GM20431 (cell line): Measurements from ENCODE around the gene GATAD2B.
"Not testable (repeated sequence)": the region's sequence is repeated elsewhere in the genome, so short reads cannot be mapped to it uniquely, and the experiment has no call there.

Experiments used
- in situ Hi-C: fragments of 300-500 bp; cut with MseI, MboI; formaldehyde crosslinking; loops from one replicate; pipeline ENCODE4 v1.15.0; 2020; ENCODE audit warnings: low sequenced_read_pairs; ENCODE audit not compliant: unreplicated experiment

The GATAD2B gene

GRCh38 chr1:153903841-153904455, 18.8 kb downstream of the GATAD2B start:
- in situ Hi-C loops, result no loop called here

DNA sequence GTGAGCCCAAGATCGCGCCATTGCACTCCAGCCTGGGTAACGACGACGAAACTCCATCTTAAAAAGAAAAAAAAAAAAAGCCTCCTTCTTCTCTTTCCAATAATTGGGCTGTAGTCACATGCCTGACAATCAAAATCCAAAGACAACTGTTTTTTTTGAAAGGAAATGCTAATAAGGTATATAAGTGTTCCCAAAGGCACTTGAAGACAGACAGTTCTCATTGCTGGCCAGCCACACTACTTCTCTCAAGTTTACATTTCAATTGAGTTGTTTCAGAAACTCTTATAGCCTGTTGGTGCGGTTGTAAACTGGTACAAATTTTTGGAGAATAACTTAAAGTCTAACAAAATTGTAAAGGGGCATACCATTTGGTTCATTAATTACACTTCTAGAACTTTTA, 23.3 kb downstream of the GATAD2B start:
- in situ Hi-C loops, result no loop called here

GRCh38 chr1:153895866-153896265, 26.9 kb downstream of the GATAD2B start:
- in situ Hi-C loops, result not testable (repeated sequence)

DNA sequence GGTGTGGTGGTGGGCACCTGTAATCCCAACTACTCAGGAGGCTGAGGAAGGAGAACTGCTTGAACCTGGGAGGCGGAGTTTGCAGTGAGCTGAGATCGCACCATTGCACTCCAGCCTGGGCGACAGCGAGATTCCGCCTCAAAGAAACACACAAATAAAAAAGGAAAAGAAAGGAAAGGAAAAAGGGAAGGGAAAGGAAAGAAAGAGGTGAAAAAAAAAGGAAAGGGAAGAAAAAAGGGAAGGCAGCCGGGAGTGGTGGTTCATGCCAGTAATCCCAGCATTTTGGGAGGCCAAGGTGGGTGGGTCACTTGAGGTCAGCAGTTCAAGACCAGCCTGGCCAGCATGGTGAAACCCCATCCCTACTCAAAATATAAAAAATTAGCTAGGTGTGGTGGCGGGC, 31.7 kb downstream of the GATAD2B start:
- in situ Hi-C loops, result not testable (repeated sequence)

- in situ Hi-C loops, result no loop called here
Observed at GRCh38 chr1:153888533-153888932, 34.2 kb downstream of the GATAD2B start.

- in situ Hi-C loops, result no loop called here
Observed at GRCh38 chr1:153886127-153886526, 36.6 kb downstream of the GATAD2B start.

- in situ Hi-C loops, result no loop called here
Observed at GRCh38 chr1:153883223-153883622, 39.5 kb downstream of the GATAD2B start.

- in situ Hi-C loops, result no loop called here
Observed at GRCh38 chr1:153882296-153882912, 40.4 kb downstream of the GATAD2B start.

DNA sequence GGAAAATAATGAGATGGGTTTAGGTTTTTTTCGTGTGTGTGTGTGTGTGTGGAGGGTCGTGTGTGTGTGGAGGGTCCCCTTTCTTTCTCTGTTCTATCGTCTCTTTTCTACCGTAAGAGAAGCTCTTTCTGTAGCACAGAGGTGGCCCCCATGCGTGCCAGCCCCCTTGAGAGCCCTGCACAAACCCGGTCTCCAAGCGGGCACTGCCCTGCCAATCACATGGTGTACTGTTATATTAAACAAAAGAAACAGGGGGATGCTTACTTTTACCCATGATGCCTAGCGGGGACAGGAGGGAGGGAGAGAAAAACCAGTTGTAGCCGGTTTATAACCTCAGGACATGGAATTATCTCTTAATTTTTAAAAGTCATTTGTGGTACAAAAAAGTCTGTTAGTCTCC, 41.0 kb downstream of the GATAD2B start:
- in situ Hi-C loops, result no loop called here

GRCh38 chr1:153880962-153881361, 41.8 kb downstream of the GATAD2B start:
- in situ Hi-C loops, result no loop called here

DNA sequence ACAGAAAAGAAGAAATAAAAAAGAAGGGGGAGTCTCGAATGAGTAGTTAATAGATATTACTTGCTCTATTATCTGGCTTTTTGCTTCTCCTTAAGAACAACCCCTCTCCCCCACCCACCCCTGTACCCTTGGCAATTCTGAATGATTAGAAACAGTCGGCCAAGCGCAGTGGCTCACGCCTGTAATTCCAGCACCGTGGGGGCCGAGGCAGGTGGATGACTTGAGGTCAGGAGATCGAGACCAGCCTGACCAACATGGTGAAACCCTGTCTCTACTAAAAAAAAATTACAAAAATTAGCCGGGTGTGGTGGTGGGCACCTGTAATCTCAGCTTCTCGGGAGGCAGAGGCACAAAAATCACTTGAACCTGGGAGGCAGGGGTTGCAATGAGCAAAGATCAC, 42.7 kb downstream of the GATAD2B start:
- in situ Hi-C loops, result no loop called here

GRCh38 chr1:153877112-153877511, 45.7 kb downstream of the GATAD2B start:
- in situ Hi-C loops, result no loop called here

DNA sequence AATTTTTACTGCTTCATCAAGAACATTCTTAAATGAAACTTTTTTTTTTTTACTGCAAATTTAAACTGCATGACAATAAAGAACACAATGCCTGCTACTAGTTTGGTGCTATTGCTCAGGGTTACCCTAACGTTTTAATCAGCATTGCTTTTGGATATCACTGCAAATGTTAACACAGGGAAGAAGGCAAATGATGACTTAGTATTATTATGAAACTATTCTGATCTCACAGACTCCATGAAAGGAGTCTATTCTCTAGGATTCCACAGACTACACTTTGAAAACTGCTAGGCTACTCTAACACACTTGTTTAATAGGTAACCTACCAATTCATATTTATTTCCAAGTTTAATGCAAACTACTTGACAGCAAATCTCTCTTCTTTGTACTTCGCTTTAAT, 49.8 kb downstream of the GATAD2B start:
- in situ Hi-C loops, result no loop called here

DNA sequence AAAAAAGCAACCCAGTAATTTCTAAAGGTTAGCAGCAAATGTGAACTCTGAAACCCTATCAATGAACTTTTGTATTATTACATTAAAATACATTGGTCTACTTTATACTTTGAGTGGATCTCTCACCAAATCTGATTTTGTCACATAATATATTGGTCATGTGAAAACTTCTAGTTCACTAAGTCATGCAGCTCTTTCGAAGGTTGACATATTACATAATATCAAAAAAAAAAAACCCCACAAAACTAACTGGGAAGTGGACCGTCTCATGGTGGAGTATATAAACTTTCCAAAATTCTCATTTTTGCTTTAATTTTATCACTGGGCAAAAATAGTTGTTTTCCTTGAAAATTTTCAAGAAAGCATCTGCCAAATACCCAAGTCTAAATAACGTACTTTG, 50.4 kb downstream of the GATAD2B start:
- in situ Hi-C loops, result no loop called here

DNA sequence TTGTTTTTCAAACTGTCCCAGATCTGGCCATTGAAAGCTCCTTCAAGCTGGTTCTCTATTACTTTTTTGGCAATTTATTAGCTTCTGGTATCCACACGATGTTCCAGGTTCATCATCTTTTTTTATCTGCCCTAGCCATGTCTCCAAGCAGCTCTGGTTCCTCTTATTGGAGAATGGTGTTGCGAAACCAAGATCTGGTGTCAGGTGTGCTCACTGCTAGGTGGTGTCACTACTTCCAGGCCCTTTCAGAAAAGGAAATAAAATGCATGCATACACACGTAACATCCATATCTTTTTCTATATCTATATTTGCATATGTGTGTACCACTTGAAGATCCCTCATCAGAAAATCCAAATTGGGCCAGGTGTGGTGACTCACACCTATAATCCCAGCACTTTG, 53.3 kb downstream of the GATAD2B start:
- in situ Hi-C loops, result no loop called here

GRCh38 chr1:153866045-153866850, 56.5 kb downstream of the GATAD2B start:
- in situ Hi-C loops, result no loop called here

DNA sequence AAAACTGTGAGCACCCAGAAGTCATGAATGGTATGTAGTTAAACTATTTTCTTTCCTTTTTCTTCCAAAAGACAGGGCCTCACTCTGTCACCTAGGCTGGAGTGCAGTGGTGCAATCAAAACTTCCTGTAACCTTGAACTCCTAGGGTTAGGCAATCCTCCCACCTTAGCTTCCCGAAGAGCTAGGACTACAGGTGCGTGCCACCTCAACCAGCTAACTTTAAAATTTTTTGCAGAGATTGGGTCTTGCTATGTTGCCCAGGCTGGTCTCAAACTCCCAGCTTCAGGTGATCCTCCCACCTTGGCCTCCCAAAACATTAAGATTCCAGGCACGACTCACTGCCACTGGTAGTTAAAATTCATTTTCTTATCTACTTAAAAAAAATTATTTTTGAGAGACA, 62.5 kb downstream of the GATAD2B start:
- in situ Hi-C loops, result no loop called here

DNA sequence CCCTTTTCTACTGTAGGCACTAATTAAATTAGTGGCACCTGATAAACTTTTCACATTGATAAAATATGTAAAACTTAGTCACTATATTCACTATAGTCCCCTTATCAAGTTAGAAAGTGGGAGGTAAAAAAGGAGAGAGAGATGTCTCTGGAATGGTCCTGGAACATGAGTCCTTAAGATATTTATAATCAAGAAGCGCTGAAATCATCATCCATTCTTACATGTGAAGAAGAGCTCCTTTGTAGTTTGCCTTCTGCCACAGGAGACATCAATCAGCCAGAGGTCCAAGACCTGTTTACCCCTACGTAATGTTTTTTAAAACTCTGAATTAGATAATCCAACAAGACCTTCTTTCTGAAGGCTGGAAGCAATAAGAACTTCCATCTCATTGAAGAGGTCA, 65.3 kb downstream of the GATAD2B start:
- in situ Hi-C loops, result no loop called here

DNA sequence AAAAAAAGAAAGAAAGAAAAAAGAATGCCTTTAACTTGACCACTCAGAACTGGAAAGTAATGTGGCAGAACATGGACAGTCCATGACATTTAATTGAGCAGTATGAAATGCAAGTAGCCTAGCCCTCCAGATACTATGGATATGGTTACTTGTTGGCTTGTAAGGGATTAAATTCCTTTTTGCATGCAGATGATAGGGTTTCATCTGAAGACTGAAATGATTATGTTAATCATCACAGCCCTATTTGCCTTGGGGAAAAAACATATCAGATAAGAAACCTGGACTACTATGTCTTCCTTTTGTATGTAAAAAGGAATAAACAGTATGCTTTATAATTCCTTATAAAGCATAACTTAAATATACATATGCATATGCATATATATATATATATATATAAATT, 66.0 kb downstream of the GATAD2B start:
- in situ Hi-C loops, result no loop called here

DNA sequence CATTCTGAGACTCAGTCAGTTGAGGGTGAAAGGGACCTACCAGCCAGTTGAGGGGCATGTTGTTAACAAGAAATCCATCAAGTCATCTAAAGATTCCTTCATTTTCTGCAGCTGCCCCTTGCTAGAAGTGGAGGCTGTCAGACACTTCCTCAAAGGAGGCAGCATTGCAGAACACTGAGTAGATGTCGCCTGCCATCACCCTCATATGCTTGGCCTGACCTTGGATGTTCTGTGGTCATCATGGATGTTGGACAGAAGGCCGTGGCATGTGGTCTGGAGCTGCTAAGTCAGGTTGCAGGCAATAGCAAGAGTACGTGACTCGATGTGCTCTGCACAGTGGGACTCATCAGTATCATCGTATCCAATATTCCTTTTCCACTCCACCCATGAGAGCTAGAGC, 70.6 kb downstream of the GATAD2B start:
- in situ Hi-C loops, result no loop called here

- in situ Hi-C loops, result no loop called here
Observed at GRCh38 chr1:153849487-153850185, 73.1 kb downstream of the GATAD2B start.
